LoVo (cell line): ENCODE data around the gene SEMA3C.

ENCODE experiments used
- DNase-seq: peaks from one replicate; pipeline ENCODE4 v3.0.0-alpha.2; 2016; ENCODE audit warnings: low spot score

SEMA3C gene

DNA sequence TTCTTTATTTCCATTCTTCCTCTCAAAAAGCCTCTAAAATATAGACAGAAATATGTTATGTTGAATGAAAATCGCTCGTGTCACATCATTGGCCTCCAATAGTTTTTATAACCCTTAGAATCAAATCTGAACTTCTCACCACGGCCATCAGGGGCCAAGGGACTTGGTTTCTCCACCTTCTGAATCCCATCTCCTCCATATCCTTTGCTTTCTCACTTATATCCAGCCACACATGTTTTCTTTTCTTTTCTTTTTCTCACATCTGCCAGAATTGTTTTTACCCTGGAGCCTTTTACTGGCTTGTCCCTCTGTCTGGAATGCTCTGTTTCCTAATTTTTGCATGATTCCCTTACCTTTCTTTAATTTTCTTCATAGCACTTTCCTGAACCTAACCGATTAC, 184.8 kb downstream of the SEMA3C start:
- DNase-seq: no peak

DNA sequence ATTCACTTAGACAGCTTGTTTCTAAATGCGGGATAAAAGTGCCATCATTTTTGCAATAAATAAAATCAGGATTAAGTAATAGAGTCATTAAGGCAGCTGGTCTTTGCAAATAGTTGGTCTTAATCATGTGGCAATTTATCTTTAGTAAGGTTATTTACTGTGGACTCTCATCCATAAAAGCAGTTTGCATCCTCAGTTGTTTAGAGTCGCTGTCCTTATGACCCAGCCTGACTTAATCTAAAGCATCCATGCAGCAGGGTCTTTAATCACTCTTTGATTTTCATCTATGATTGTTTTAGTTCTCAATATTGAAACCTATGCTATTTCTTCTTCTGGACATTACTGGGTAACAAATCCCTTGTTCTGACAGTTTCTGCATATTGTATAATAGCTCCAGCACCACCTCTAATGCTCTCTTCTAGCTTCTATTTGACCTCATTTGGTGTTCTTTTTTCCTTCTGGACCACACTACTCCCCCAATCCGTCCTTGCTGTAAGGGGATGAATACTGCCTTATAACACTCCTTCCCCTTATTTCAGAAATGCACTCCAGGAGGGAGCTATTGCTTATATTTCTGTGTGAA, 185.4 kb downstream of the SEMA3C start:
- no peak for DNase-seq

DNA sequence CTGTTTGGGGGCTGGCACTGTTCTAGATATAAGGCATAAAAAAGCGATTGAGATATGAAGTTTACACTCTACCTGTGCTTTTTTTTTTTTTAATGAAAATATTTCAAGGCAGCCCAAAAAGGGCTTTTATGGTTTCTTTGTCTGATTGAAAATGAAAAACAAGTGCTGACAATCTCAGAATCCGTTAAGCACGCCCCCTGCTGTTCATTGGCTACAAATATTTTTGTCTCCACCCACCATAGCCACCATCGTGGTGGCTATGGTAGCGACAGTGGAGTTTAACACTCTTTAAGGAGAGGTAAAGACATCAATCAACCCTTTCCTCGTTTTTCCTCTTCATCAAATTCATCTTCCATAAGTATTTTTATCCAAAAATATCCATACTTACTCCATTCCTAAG, 186.2 kb downstream of the SEMA3C start:
- DNase-seq: no peak

DNA sequence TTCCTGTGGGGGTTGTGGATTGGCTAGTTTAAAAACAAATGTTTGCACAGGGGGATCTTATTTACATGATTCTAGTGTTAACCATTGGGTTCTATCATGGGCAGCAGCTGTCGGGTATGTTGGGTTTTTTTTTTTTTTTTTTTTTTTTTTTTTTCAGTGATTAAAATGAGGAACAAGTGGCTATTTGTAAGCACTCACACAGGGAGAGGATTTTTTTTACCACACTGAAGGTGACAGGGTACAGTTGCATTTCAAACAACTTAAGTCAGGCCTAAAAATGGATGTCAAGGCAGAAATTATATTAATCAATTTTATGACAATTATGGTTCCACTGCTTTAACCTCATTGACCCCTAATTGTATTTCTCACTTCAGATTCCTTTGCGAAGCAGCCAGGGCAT, 187.6 kb downstream of the SEMA3C start:
- DNase-seq: no peak

DNA sequence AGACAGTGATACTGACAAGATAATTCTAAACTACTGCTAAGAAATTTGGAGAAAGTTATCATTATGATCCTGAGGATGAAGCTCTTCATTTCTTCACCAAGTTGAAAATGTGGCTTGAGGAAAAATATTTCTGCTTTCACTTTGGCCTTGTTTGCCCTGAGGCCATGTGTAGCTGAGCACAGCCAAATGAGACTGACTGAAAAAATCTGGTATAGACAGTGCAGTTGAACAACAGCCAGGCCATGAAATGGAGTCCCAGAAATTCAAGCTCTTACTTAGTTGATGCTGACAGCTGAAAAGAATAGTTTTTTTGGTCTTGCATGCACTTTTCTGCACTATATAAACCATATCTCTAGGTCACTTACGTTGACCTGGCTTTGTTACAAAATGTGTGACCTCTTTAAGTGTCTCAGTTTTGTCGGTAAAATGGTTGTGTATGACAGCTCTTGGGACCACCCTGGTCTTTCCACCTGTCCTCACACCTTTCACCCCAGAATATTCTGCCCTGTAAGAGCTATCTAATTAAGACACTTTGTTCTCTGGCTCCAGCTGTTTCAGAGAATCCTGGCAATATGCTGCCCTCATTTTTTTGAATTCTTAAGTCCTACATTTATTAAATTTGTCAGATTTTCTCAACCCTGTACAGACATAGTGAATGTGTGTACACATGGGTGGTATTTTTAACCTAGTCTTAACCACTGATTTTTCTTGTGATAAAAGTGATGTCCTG, 189.1 kb downstream of the SEMA3C start:
- DNase-seq: no peak

DNA sequence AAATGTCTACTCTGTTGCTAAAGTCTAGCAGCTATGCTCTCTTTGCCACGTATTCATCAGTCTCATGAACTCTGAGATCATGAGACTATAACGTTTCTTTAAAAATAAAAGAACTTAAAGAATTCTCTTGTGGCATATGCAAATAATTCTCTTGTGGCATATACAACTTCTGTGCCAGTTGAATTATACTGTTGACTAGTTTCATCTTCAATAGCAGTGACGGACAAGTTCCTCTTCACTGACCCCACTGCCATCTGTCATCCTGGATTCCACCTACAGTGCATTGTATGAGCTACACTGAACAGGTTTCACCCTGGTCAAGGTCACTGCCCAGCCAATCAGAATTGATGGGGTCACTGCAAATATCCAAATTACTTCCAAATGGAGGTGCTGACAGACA, 192.2 kb downstream of the SEMA3C start:
- DNase-seq: no peak

DNA sequence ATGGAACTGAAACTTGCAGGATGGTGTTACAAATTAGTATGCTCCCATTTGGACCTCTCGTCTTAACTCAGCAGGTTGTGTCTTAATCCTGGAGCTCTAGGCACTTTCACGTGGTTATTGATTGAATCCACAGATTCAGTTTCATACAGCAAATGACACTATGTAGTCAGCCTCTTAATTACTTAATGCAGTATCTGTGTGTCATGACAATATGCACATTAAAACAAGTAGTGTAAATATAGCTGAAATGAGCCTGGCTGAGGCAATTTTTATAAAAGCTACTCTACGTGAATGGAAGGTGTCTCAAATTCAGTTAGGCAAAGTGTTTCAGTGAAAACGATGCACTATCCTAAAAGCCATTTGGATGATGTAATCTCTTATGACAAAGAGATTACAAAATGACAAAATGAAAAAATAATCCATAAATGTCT, 193.7 kb downstream of the SEMA3C start:
- no peak for DNase-seq

DNA sequence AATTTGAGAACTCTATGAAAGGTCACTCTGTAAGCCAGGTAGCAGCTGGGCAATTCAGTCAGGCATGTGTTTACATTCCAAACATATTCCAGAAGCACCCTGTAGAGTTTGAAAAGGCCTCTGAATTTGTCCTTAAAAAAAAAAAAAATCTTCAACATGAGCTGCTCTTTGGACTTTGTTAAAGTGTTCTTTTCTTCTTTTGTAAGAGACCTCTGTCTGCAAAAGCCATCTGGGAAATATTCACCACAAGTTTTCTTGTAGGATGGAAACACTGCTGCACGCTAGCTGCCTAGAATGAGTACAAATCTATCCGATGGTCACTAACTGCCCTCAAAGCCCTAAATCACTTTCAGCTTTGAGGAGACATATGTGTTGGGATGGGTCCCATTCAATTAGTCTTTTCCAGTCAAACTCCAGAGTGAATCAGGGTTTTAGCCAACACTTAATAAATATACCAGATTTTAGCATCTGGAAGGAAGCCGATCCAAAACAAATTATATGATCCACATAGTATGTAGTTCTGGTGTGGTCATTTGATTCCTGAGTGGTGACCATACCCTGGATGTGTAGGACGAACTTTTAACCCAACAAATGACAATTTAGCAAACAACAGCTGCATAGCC, 194.5 kb downstream of the SEMA3C start:
- DNase-seq: no peak

DNA sequence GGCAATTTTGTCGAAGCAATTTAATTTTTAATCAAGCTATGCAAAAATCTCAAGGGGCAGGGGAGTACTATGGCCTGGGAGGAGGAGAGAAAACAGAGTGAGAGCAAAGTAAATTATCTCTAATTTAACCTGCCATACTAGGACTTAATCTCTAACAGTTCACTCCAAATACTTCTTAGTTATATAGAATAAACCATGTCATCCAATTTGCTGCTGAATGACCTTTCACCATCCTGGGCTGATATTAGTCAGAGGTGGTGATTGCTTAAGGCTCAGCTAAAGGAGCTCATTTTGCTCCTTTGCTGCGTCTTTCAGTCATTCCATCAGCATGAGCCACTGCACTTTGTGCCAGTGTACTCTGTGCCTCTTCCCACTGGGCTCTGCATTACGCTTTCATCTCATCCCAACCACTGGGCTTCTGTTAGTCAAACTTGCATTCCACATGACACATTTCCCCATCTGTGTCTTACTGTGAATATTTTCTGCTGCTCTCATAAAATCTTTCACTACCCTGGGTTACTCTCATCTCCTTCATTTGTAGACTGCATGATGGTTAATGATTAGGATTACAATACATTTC, 196.1 kb downstream of the SEMA3C start:
- DNase-seq: peak; percentile 94

DNA sequence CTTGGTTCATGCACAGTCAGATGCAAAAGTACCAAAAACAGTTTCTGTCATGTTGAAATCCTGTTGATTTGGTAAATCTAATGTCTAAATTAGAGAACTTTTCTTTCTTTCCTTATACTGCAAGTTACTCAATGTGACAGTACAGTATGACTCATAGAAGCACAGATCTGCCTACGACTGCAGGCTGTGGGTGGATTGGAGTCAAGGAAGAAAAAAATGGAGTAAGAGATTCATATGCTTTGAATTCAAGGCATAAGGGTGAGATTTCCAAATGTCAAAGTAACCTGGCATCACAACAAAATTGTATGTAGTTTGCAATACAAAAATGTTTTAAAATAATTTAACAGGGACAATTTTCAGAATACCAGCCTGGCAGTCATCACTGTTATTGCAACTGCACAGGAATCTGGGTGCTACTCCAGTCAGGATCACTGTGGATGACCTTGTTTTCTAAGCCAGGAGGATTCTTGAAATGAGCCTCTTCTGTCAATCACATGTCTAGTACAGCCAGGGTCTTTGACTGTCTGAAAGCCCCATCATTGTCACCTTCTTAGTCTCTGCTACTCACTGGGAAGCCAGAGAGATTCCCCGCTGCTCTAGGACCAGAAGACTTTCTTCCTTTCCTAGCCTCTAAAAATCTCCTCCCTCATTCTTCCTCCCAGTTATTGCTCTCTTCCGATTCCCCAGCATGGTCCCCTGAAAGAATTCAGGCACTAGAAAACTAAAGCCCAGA, 196.8 kb downstream of the SEMA3C start:
- peak; percentile 70 for DNase-seq

DNA sequence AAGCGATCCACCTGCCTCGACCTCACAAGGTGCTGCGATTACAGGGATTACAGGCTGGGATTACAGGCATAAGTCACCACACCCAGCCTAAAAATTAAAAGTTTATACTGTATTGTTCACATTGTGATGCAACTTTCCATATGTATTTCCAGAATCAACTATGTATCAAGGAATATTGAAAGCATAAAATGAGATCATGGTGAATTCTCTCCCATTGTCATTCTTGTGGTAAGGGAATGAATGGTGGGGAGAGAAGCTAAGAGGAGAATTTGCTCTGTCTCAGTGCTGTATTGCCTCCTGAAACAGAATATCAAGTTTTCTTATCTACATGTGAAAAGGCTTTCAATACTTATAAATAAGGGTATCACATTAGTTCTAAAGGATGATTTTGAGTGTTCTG, 198.7 kb downstream of the SEMA3C start:
- DNase-seq: no peak

DNA sequence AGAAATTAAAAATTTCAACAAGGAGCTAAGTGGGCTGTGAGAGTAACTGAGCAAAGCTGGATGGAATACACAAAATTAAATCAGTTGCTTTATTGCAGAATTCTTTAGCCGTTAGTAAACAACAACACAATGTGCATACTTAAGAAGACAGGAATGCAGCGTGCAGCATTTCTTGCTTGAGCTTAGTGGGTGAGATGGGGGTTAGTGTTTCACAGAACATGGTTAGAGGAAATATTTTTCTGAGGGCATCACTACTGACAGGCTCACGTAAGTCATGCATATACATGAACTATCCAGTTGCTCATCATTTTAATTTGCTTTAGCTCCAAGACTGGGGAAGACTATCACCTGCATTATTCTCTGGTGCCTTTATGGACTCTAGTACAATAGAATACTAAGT, 199.6 kb downstream of the SEMA3C start:
- no peak for DNase-seq

DNA sequence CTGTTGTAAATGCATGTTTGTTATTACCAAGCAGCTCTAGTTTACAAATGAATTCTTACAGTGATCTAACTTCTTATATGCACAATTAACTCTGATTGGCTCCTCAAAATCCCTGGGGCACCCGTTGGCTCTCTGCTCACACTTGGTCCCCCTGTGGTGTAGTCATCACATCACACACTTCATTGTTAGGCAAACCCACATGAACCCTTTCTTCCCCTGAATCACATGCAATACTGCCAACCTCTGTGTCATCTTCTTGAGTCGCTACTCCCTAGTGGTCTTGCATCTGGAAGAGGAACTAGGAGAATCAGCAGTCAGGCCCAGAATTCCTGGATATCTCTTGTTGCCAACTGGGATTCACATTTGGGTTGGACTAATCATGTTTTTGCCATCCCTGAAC, 207.3 kb downstream of the SEMA3C start:
- DNase-seq: no peak

DNA sequence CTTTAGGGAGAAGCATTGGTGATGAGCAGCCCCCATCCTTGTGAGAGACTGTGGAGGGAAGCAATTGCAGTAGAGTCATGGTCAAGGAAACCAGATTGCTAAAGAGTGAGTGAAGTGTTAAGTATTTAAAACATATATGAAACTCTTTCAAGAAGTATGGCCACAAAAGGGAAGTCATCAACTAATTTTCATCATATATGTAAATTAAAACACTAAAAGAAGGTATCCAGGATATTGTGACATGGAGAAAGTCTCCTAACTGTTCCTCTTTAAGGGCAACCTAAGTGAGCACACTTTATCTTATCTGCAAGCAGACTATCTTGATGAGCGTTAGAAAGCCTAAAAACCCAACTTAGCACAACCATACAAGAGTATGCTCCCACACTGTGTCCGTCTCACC, 210.7 kb downstream of the SEMA3C start:
- no peak for DNase-seq

DNA sequence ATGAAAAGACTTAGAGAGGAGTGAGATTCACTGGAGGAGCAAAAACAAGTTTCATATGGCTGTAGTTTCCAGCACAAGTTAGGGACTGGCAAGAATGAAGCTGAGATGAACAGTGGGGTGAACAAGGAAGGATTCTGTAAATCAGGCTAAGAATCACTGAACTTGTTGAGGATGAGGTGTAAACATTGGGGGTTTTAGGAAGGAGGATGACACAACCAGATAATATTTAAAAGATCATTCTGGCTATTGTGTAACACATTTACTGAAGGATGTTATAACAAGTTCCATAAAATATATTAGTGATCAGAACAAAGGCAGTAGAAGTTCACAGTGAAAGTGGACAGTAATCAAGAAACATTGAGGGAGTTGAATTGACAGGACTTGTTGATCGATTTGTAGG, 211.5 kb downstream of the SEMA3C start:
- DNase-seq: no peak

DNA sequence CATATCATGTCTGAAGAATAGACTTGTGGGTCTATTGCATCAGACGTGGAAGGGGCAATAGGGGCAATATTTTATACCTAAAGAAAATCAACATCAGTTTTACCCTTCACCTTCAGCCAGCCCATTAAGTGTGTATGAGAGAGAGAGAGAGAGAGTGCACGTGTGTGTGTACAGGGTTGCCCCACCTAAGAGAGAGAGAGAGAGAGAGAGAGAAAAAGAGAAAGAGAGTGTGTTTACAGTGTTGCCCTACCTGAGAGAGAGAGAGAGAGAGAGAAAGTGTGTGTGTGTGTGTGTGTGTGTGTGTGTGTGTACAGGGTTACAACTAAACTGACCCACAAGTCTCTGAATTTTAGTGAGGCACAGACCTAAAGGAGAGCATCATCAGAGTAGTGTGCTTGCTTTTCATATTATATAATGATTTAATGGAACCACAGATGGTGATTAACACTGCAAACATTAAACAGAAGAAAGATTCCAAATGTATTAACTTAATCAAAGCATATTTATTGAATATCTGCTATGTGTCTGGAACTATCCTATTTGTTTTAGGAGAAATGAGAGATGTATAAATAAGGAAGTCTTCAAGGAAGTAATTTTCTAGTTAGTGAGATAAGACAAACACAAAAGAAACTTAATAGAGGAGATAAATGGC, 213.6 kb downstream of the SEMA3C start:
- no peak for DNase-seq

DNA sequence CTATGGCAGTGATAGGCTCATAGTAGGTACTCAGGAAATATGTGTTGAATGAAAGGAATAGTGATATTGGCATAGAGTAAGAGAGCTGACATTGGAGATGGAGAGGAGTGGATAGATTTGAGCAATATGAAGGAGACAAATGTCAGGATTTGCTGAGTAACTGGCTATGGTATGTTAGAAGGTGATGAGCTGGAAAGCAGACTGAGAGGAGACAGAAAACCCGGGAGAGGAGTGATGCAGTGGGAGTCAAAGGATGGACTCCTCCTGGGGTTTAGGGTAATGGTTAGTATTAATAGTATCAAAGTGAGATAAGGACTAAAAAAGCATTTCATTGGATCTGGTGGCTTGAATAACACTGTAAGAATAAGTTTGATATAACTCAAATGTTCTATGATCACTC, 215.6 kb downstream of the SEMA3C start:
- no peak for DNase-seq

DNA sequence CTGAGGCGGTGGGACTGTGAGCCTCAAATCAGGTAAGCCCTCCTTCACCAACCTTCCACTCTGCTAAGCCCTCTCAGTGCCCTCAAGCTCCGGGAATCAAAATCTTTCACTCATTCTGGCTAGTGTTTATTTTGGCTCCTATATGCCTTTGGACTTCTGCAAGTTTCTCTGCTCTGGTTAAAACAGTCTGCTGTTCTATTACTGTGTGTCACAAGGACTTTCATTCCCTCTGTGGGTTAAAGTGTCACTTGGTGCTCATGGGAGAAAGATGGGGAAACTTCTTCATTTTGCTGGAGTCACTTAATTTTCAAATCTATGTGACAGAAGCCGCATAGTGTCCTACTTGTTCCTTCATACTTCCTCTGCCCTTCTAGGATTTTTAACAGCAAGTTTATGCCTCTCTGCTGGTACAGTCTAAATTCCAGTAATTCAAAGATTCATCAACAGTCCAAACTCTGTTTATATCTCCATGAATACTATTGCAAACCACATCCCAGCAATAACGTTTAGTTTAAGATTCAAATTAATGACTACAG, 219.1 kb downstream of the SEMA3C start:
- no peak for DNase-seq

DNA sequence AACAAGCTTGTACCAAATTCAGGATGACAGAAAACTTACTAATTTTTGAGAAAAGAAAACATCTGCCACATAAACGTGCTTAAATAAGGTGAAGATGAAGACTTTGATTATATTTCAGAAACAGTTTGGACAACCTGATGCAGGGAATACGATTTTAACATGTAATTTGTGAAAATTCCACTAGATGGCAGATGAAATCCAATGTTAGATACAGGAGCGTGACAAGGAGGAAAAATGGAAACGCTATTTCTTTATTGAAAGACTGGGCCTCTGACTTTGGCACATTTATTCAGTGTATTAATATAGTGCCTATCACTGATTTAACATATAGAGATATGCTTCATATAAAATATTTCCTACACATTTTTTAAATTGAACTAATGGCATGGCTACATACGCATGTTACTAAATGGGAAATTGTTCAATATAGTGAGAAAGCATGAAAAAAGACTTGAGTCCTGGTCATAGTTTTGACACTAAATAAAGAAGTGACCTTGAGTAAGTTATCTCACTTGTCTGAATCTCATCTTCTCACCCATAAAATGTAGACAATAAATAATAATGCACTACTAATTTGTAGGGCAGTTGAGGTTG, 219.7 kb downstream of the SEMA3C start:
- peak; percentile 81 for DNase-seq
